ENCODE results near the gene WWC2. TPM values are rescaled to one million over a fixed set of nuclear protein-coding genes. Genes with fewer than 3 reads are reported as not detected.

WWC2 gene
- total RNA-seq, 1 experiment from 2014 or later: 39.1 TPM

GRCh38 chr4:183191630-183192029 lies 92.6 kb downstream of the WWC2 start:
- no peaks in the 10 kb centered on the region for H3K27me3 ChIP-seq (ENCODE audit: insufficient read depth, low read length)
- 0 out of 2 replicates have a peak overlapping the region, but pooled peaks have one; percentile 11 for H3K4me2 ChIP-seq (ENCODE audit: low read length)
- no peaks in the 10 kb centered on the region for H3K9me2 ChIP-seq (ENCODE audit: insufficient read depth)
- no peaks in the 10 kb centered on the region for H4K20me1 ChIP-seq (ENCODE audit: insufficient read depth)
- no peak overlapping the region for H3K9ac ChIP-seq (ENCODE audit: low read length)
- ChIA-PET CTCF (no interaction called here), POLR2A (no interaction called here), RAD21 (ENCODE audit: low non-redundant PET in 1 of 2, low total read pairs in 2 of 2, uncharacterized antibody in 2 of 2, unreplicated experiment in 2 of 2) (no interaction called here)
- ATAC-seq (no peak), DNase-seq (ENCODE audit: low read depth, low spot score) (no peak)
- no peaks in the 10 kb centered on the region for H3K9me3 ChIP-seq (ENCODE audit: control insufficient read depth in 1 of 2, insufficient read depth in 1 of 2, low read depth in 1 of 2, low read length in 2 of 2)
- peaks cover 5 to 11% of the 10 kb centered on the region in 2 experiments; a peak in 3 of 4 replicates for H3K4me1 ChIP-seq (ENCODE audit: control insufficient read depth in 1 of 2, insufficient read depth in 2 of 2, low read length in 2 of 2)
- H3K4me3 ChIP-seq (replicated peaks in 1 of 2; ENCODE audit: low read depth in 1 of 2, low read length in 2 of 2): no peak overlapping the region
- intact Hi-C loops (cut with micrococcal nuclease): no loop called here
- BruUV-seq (replicated peaks): no TSS peak
- H2AFZ ChIP-seq (ENCODE audit: low read depth, low read length, poor library complexity, severe bottlenecking): no peak overlapping the region
- no peaks in the 10 kb centered on the region for H3K36me3 ChIP-seq (ENCODE audit: control insufficient read depth in 1 of 2, insufficient read depth in 2 of 2, low read length in 2 of 2)
- no peak overlapping the region for H3K27ac ChIP-seq (ENCODE audit: low read depth, low read length)
- TF ChIP-seq TCF7L2 (IDR thresholded peaks at IDR 0.05; ENCODE audit: borderline replicate concordance, extremely low read depth, insufficient read depth, insufficient read length): no peak
- TF ChIP-seq MAX (IDR thresholded peaks at IDR 0.05): no peak
- no peak for TF ChIP-seq FOSL1 (IDR thresholded peaks at IDR 0.05; ENCODE audit: low read depth)
- no peak for TF ChIP-seq ELF1 (IDR thresholded peaks at IDR 0.05; ENCODE audit: borderline replicate concordance, low read depth)
- TF ChIP-seq SRF (IDR thresholded peaks at IDR 0.05; ENCODE audit: low read depth): no peak
- no peak for TF ChIP-seq SP1 (IDR thresholded peaks at IDR 0.05; ENCODE audit: low read depth)
- TF ChIP-seq POLR2AphosphoS5 (IDR thresholded peaks at IDR 0.05; ENCODE audit: low read depth, low read length): no peak
- no peak for TF ChIP-seq EZH2 (IDR thresholded peaks at IDR 0.05)
- TF ChIP-seq JUND (IDR thresholded peaks at IDR 0.05): no peak
- TF ChIP-seq EGR1 (IDR thresholded peaks at IDR 0.05; ENCODE audit: low read depth): no peak
- TF ChIP-seq RAD21 (IDR thresholded peaks at IDR 0.05; ENCODE audit: low read depth): no peak
- TF ChIP-seq CBX3 (IDR thresholded peaks at IDR 0.05; ENCODE audit: low read depth): no peak
- TF ChIP-seq ZFX (IDR thresholded peaks at IDR 0.05): no peak
- no peak for TF ChIP-seq ZNF274 (IDR thresholded peaks at IDR 0.05; ENCODE audit: low read depth, low read length)
- TF ChIP-seq ATF3 (IDR thresholded peaks at IDR 0.05): no peak
- TF ChIP-seq YY1 (IDR thresholded peaks at IDR 0.05; ENCODE audit: extremely low read depth, insufficient replicate concordance, low read depth, low read length): no peak
- no peak for TF ChIP-seq CTCF (IDR thresholded peaks at IDR 0.05 in 2 of 3, conservative IDR thresholded peaks at IDR 0.05 in 1 of 3; ENCODE audit: borderline replicate concordance in 1 of 3, insufficient read depth in 1 of 3, low read depth in 2 of 3, low read length in 2 of 3)
- no peak for TF ChIP-seq SIN3A (IDR thresholded peaks at IDR 0.05; ENCODE audit: low read depth)
- TF ChIP-seq EZH2phosphoT487 (IDR thresholded peaks at IDR 0.05; ENCODE audit: borderline replicate concordance): no peak
- peaks cover 38% of the 10 kb centered on the region for H3K79me2 ChIP-seq (ENCODE audit: insufficient read depth, low read length)
